IMR-90 (cell line): ENCODE measurements around the gene FNDC1. TPM values are rescaled to one million over a fixed set of nuclear protein-coding genes. Genes with fewer than 3 reads are reported as not detected.

Source experiments
- ATAC-seq: fragments of 200-7000 bp; cut with Tn5 transposase; 2 replicates; pipeline ENCODE4 v1.9.1; 2020; ENCODE audit warnings: low read depth, mild to moderate bottlenecking, moderate library complexity
- BruUV-seq: library from RNA; stranded (reverse); fragments of 400-500 nt; replicated peaks from 2 replicates; lab custom pipeline; 2021; lab: Mats Ljungman, UMichigan
- CTCF ChIA-PET: fragments of 300-600 bp; formaldehyde crosslinking; extraction: SDS; loops from one replicate; lab custom pipeline; 2021; ENCODE audit warnings: antibody characterized with exemption; lab: Yijun Ruan, JAX
- POLR2A ChIA-PET: fragments of 300-600 bp; sonication (Branson Sonifier 250); formaldehyde crosslinking; loops from one replicate; lab custom pipeline; 2022; ENCODE audit warnings: antibody characterized with exemption; ENCODE audit not compliant: unreplicated experiment; lab: Charles Lee
- DNase-seq: peaks from one replicate; pipeline ENCODE4 v3.0.0; 2013
- H2AFZ ChIP-seq: replicated peaks from 2 replicates; pipeline ENCODE3; 2013; ENCODE audit warnings: low read length, mild to moderate bottlenecking; ENCODE audit not compliant: poor library complexity
- H2AK5ac ChIP-seq: 2 replicates; pipeline ENCODE4 v1.6.1; 2013; ENCODE audit warnings: low read depth, low read length, inconsistent platforms
- H2AK9ac ChIP-seq: replicated peaks from 2 replicates; pipeline ENCODE3; 2013; ENCODE audit warnings: mild to moderate bottlenecking, low read depth, low read length, moderate library complexity; ENCODE audit not compliant: poor library complexity
- H2BK120ac ChIP-seq: 2 replicates; pipeline ENCODE4 v1.6.1; 2013; ENCODE audit warnings: low read depth, low read length, inconsistent platforms
- H2BK15ac ChIP-seq: 3 replicates; pipeline ENCODE4 v1.6.1; 2013; ENCODE audit warnings: low read depth, low read length, inconsistent platforms
- H2BK20ac ChIP-seq: 2 replicates; pipeline ENCODE4 v1.6.1; 2013; ENCODE audit warnings: low read depth, mild to moderate bottlenecking, inconsistent platforms, low read length, moderate library complexity
- H2BK5ac ChIP-seq: 2 replicates; pipeline ENCODE4 v1.6.1; 2013; ENCODE audit warnings: mild to moderate bottlenecking, low read depth, low read length, inconsistent platforms; ENCODE audit not compliant: poor library complexity, severe bottlenecking
- H3K14ac ChIP-seq: replicated peaks from 2 replicates; pipeline ENCODE4 v1.6.1; 2013; ENCODE audit warnings: low read depth, low read length, inconsistent platforms
- H3K18ac ChIP-seq: 2 replicates; pipeline ENCODE4 v1.6.1; 2013; ENCODE audit warnings: low read depth, low read length, control low read depth
- H3K23ac ChIP-seq: 2 replicates; pipeline ENCODE4 v1.6.1; 2013; ENCODE audit warnings: low read depth, low read length, inconsistent platforms
- H3K27ac ChIP-seq: 2 replicates; pipeline ENCODE4 v1.5.1; 2013; ENCODE audit warnings: mild to moderate bottlenecking, control low read depth, low read length; ENCODE audit not compliant: insufficient read depth
- H3K27me3 ChIP-seq: 2 replicates; pipeline ENCODE4 v1.6.1; 2013; ENCODE audit warnings: low read length; ENCODE audit not compliant: control insufficient read depth, insufficient read depth
- H3K36me3 ChIP-seq: 2 replicates; pipeline ENCODE4 v1.6.1; 2013; ENCODE audit warnings: low read length, mixed read lengths; ENCODE audit not compliant: control insufficient read depth, insufficient read depth
- H3K4ac ChIP-seq: 2 replicates; pipeline ENCODE4 v1.6.1; 2013; ENCODE audit warnings: low read depth, low read length, inconsistent platforms
- H3K4me1 ChIP-seq: 2 replicates; pipeline ENCODE4 v1.6.1; 2013; ENCODE audit warnings: low read length, mixed read lengths; ENCODE audit not compliant: control insufficient read depth, insufficient read depth
- H3K4me2 ChIP-seq: 2 replicates; pipeline ENCODE4 v1.6.1; 2013; ENCODE audit warnings: low read depth, mild to moderate bottlenecking, control low read depth, low read length, moderate library complexity
- H3K4me3 ChIP-seq: 2 replicates; pipeline ENCODE4 v1.5.1; 2013; ENCODE audit warnings: low read depth, mild to moderate bottlenecking, control low read depth, low read length, moderate library complexity; ENCODE audit not compliant: insufficient read depth
- H3K56ac ChIP-seq: 2 replicates; pipeline ENCODE4 v1.6.1; 2013; ENCODE audit warnings: low read length, inconsistent platforms; ENCODE audit not compliant: insufficient read depth; ENCODE audit errors: extremely low read depth
- H3K79me1 ChIP-seq, 2 experiments: 2 replicates each; pipeline ENCODE4 v1.6.1; 2013; ENCODE audit warnings: low read length in 2 of 2, inconsistent platforms in 1 of 2, low read depth in 1 of 2
- H3K9ac ChIP-seq: 2 replicates; pipeline ENCODE4 v1.6.1; 2013; ENCODE audit warnings: low read depth, low read length, control low read depth
- H3K9me1 ChIP-seq: 2 replicates; pipeline ENCODE4 v1.6.1; 2013; ENCODE audit warnings: low read length, inconsistent platforms; ENCODE audit not compliant: insufficient read depth
- H3K9me3 ChIP-seq: 2 replicates; pipeline ENCODE4 v1.6.1; 2013; ENCODE audit warnings: low read length; ENCODE audit not compliant: control insufficient read depth, insufficient read depth
- H4K20me1 ChIP-seq: 2 replicates; pipeline ENCODE4 v1.6.1; 2013; ENCODE audit warnings: low read length, inconsistent platforms; ENCODE audit not compliant: insufficient read depth
- H4K5ac ChIP-seq: 2 replicates; pipeline ENCODE4 v1.6.1; 2013; ENCODE audit warnings: mild to moderate bottlenecking, low read depth, low read length, control low read depth
- H4K8ac ChIP-seq, 2 experiments: 2 replicates each; pipeline ENCODE4 v1.6.1; 2013; ENCODE audit warnings: low read depth in 2 of 2, low read length in 2 of 2, control low read depth in 1 of 2, inconsistent platforms in 1 of 2
- H4K91ac ChIP-seq: 2 replicates; pipeline ENCODE4 v1.6.1; 2013; ENCODE audit warnings: low read depth, low read length, inconsistent platforms; ENCODE audit not compliant: insufficient read depth
- BHLHE40 ChIP-seq: fragments of 150-350 bp; IDR thresholded peaks from 2 replicates; pipeline ENCODE4 v1.6.1; 2016; ENCODE audit warnings: mild to moderate bottlenecking, low read depth, low read length
- CEBPB ChIP-seq: IDR thresholded peaks from 2 replicates; pipeline ENCODE4 v1.6.1; 2012; ENCODE audit warnings: low read depth, low read length, improper control_type of control experiment
- CHD1 ChIP-seq: IDR thresholded peaks from 2 replicates; pipeline ENCODE4 v1.6.1; 2012; ENCODE audit warnings: low read depth, low read length, improper control_type of control experiment
- CTCF ChIP-seq: conservative IDR thresholded peaks from 2 replicates; pipeline ENCODE4 v1.5.1; 2012; ENCODE audit warnings: mild to moderate bottlenecking, low read depth, low read length, improper control_type of control experiment
- FOS ChIP-seq: fragments of 150-350 bp; IDR thresholded peaks from 2 replicates; pipeline ENCODE4 v1.6.1; 2016; ENCODE audit warnings: low read depth, low read length
- MAFK ChIP-seq: IDR thresholded peaks from 2 replicates; pipeline ENCODE4 v1.6.1; 2012; ENCODE audit warnings: low read depth, low read length, improper control_type of control experiment
- MAZ ChIP-seq: IDR thresholded peaks from 2 replicates; pipeline ENCODE4 v1.6.1; 2012; ENCODE audit warnings: low read depth, mild to moderate bottlenecking, low read length, improper control_type of control experiment, moderate library complexity, borderline replicate concordance
- NFE2L2 ChIP-seq: fragments of 150-350 bp; IDR thresholded peaks from 2 replicates; pipeline ENCODE4 v1.6.1; 2016; ENCODE audit warnings: low read depth, mild to moderate bottlenecking, low read length
- POLR2A ChIP-seq: IDR thresholded peaks from 2 replicates; pipeline ENCODE4 v1.6.1; 2012; ENCODE audit warnings: mild to moderate bottlenecking, low read depth, low read length
- RAD21 ChIP-seq: IDR thresholded peaks from 2 replicates; pipeline ENCODE4 v1.6.1; 2012; ENCODE audit warnings: low read length, improper control_type of control experiment
- RCOR1 ChIP-seq: IDR thresholded peaks from 2 replicates; pipeline ENCODE4 v1.6.1; 2012; ENCODE audit warnings: mild to moderate bottlenecking, low read length, improper control_type of control experiment; ENCODE audit not compliant: insufficient replicate concordance
- SMC3 ChIP-seq: fragments of 150-350 bp; IDR thresholded peaks from 2 replicates; pipeline ENCODE4 v1.6.1; 2016; ENCODE audit warnings: low read depth, mild to moderate bottlenecking, antibody characterized with exemption, low read length, moderate library complexity
- WGBS, 2 experiments: methylation state at CpG; one replicate each; pipeline versions ENCODE4 v1.1.5 to v1.1.7; 2013; ENCODE audit warnings: missing lambda C conversion rate in 2 of 2; ENCODE audit not compliant: insufficient read length in 1 of 2; ENCODE audit errors: extremely low coverage in 2 of 2; 5-methylcytosine and 5-hydroxymethylcytosine counted together
- dilution Hi-C: fragments of 300-500 bp; cut with HindIII; formaldehyde crosslinking; loops from one replicate; pipeline ENCODE4 v1.14.3; 2018; ENCODE audit warnings: low sequenced_read_pairs; ENCODE audit not compliant: unreplicated experiment
- in situ Hi-C: fragments of 300-500 bp; cut with MboI; formaldehyde crosslinking; loops from 3 replicates; pipeline ENCODE4 v1.14.3; 2019; ENCODE audit warnings: low sequenced_read_pairs, inconsistent platforms, mixed read lengths
- intact Hi-C: fragments of 100-400 bp; cut with micrococcal nuclease; formaldehyde crosslinking; loops from 2 replicates; pipeline ENCODE4 v1.10.0; 2022
- polyA plus RNA-seq, 3 experiments: library from polyadenylated mRNA; depleted of rRNA; stranded (reverse); fragments of >200 nt; gene quantifications; 2 replicates each; pipeline ENCODE4 v1.2.3, GENCODE V29; 2012; ENCODE audit warnings: low replicate concordance in 1 of 3
- total RNA-seq: library from RNA; depleted of rRNA; stranded (reverse); fragments of >200 nt; gene quantifications from 2 replicates; pipeline ENCODE4 v1.2.3, GENCODE V29; 2012
- TF ChIP-seq, protein P1 (sequence below): fragments of 150-350 bp; IDR thresholded peaks from 2 replicates; pipeline ENCODE4 v1.6.1; 2017; ENCODE audit warnings: mild to moderate bottlenecking, antibody characterized with exemption, low read length, low read depth
- TF ChIP-seq, protein P2 (sequence below): fragments of 150-350 bp; IDR thresholded peaks from 2 replicates; pipeline ENCODE4 v1.6.1; 2016; ENCODE audit warnings: low read depth, mild to moderate bottlenecking, low read length, moderate library complexity, borderline replicate concordance

Gene FNDC1
- total and polyA plus RNA-seq, 2 of the 4 experiments (the other 2 are of a cell fraction): 0.03 TPM; not detected in 1

- TF ChIP-seq MAFK: no peak
Measured at GRCh38 chr6:159174263-159174969, 5.2 kb downstream of the FNDC1 start (continued).

GRCh38 chr6:159176913-159177312, 7.7 kb downstream of the FNDC1 start:
- H3K9me3 ChIP-seq: no peaks in the 10 kb centered on the region
- H4K20me1 ChIP-seq: no peaks in the 10 kb centered on the region
- peaks cover 8% of the 10 kb centered on the region for H3K27me3 ChIP-seq
- H2AFZ ChIP-seq: no peak overlapping the region
- no peak overlapping the region for H4K8ac ChIP-seq
- no peak overlapping the region for H3K9ac ChIP-seq
- H2BK20ac ChIP-seq: no peak overlapping the region
- H3K27ac ChIP-seq: no peak overlapping the region
- H2AK9ac ChIP-seq: no peak overlapping the region
- dilution Hi-C loops (no loop called here), intact Hi-C loops (loop anchor here (10.0 kb wide), 1 partner anchor 758 kb away; no protein-coding TSS in a partner anchor), in situ Hi-C loops (loop anchor here (10.0 to 25.0 kb wide), 2 partner anchors 478 to 635 kb away; partner anchors contain the start of gene PNLDC1)
- H3K4ac ChIP-seq: no peak overlapping the region
- H3K4me3 ChIP-seq: no peak overlapping the region
- no peaks in the 10 kb centered on the region for H3K36me3 ChIP-seq
- no peak for DNase-seq
- no peak overlapping the region for H2AK5ac ChIP-seq
- ChIA-PET CTCF (no interaction called here), POLR2A (no interaction called here)
- no TSS peak for BruUV-seq
- H3K23ac ChIP-seq: no peak overlapping the region
- H2BK15ac ChIP-seq: no peak overlapping the region
- no peak overlapping the region for H4K91ac ChIP-seq
- H3K14ac ChIP-seq: no peak overlapping the region
- no peak overlapping the region for H3K4me2 ChIP-seq
- no peak for ATAC-seq
- WGBS, 2 experiments: no CpG with 5 or more reads among the region's 4 CpGs
- no peaks in the 10 kb centered on the region for H3K79me1 ChIP-seq
- no peak overlapping the region for H3K18ac ChIP-seq
- H4K5ac ChIP-seq: no peak overlapping the region
- no peak overlapping the region for H3K56ac ChIP-seq
- H2BK5ac ChIP-seq: no peak overlapping the region
- no peaks in the 10 kb centered on the region for H3K4me1 ChIP-seq
- no peaks in the 10 kb centered on the region for H3K9me1 ChIP-seq
- no peak overlapping the region for H2BK120ac ChIP-seq
- TF ChIP-seq POLR2A (no peak), FOS (no peak), SMC3 (no peak), NFE2L2 (no peak), RCOR1 (no peak), CTCF (no peak), CHD1 (no peak), BHLHE40 (no peak), RAD21 (no peak), MAZ (no peak), CEBPB (no peak)
- TF ChIP-seq, protein P1, sequence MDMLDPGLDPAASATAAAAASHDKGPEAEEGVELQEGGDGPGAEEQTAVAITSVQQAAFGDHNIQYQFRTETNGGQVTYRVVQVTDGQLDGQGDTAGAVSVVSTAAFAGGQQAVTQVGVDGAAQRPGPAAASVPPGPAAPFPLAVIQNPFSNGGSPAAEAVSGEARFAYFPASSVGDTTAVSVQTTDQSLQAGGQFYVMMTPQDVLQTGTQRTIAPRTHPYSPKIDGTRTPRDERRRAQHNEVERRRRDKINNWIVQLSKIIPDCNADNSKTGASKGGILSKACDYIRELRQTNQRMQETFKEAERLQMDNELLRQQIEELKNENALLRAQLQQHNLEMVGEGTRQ: no peak
- TF ChIP-seq, protein P2, sequence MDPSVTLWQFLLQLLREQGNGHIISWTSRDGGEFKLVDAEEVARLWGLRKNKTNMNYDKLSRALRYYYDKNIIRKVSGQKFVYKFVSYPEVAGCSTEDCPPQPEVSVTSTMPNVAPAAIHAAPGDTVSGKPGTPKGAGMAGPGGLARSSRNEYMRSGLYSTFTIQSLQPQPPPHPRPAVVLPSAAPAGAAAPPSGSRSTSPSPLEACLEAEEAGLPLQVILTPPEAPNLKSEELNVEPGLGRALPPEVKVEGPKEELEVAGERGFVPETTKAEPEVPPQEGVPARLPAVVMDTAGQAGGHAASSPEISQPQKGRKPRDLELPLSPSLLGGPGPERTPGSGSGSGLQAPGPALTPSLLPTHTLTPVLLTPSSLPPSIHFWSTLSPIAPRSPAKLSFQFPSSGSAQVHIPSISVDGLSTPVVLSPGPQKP: no peak
